ENCODE data around the gene ERO1B. TPM values are rescaled to one million over a fixed set of nuclear protein-coding genes. Genes with fewer than 3 reads are reported as not detected.
"Not testable (repeated sequence)": the region's sequence is repeated elsewhere in the genome, so short reads cannot be mapped to it uniquely, and the experiment has no call there.

The ERO1B gene
- total and polyA plus RNA-seq, 11 donors, result 3.6 to 13.9 (median 6.9) TPM

GRCh38 chr1:236193184-236193583 is 88.6 kb downstream of the ERO1B start:
- WGBS, 4 donors, result 90 to 94% (median 93%) methylated on average over 2 of the region's 2 CpGs
- Histone ChIP-seq H3K4me3 (no peak overlapping the region), H3K27ac (no peak overlapping the region), H3K9me3 (peaks cover 0 to 27% (median 0%) of the 10 kb centered on the region in 12 donors), H3K36me3 (peaks cover 0 to 46% (median 7%) of the 10 kb centered on the region in 9 donors), H3K4me1 (no peaks in the 10 kb centered on the region), H3K27me3 (no peaks in the 10 kb centered on the region)
- DNase-seq (no peak), ATAC-seq (no peak)
- intact Hi-C loops (cut with DNase I), result no loop called here
- TF ChIP-seq, protein P1, sequence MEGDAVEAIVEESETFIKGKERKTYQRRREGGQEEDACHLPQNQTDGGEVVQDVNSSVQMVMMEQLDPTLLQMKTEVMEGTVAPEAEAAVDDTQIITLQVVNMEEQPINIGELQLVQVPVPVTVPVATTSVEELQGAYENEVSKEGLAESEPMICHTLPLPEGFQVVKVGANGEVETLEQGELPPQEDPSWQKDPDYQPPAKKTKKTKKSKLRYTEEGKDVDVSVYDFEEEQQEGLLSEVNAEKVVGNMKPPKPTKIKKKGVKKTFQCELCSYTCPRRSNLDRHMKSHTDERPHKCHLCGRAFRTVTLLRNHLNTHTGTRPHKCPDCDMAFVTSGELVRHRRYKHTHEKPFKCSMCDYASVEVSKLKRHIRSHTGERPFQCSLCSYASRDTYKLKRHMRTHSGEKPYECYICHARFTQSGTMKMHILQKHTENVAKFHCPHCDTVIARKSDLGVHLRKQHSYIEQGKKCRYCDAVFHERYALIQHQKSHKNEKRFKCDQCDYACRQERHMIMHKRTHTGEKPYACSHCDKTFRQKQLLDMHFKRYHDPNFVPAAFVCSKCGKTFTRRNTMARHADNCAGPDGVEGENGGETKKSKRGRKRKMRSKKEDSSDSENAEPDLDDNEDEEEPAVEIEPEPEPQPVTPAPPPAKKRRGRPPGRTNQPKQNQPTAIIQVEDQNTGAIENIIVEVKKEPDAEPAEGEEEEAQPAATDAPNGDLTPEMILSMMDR (IDR thresholded peaks at IDR 0.05), result no peak
- TF ChIP-seq POLR2A (IDR thresholded peaks at IDR 0.05), result no peak

GRCh38 chr1:236188084-236188483 is 93.7 kb downstream of the ERO1B start:
- H3K4me3 ChIP-seq; ATAC-seq; H3K27ac ChIP-seq; DNase-seq; H3K27me3 ChIP-seq; intact Hi-C loops (cut with DNase I); H3K4me1 ChIP-seq: not testable (repeated sequence)
- WGBS, 4 donors, result 82 to 95% (median 86%) methylated on average over 1 of the region's 1 CpG
- Histone ChIP-seq H3K9me3 (peaks cover 0 to 20% (median 0%) of the 10 kb centered on the region in 12 donors), H3K36me3 (peaks cover 2 to 54% (median 19%) of the 10 kb centered on the region in 9 donors)

GRCh38 chr1:236186471-236186870 is 95.3 kb downstream of the ERO1B start:
- intact Hi-C loops (cut with DNase I); H3K27ac ChIP-seq; DNase-seq; ATAC-seq; H3K4me1 ChIP-seq; H3K27me3 ChIP-seq; H3K4me3 ChIP-seq: not testable (repeated sequence)
- H3K36me3 ChIP-seq, result peaks cover 2 to 62% (median 29%) of the 10 kb centered on the region in 9 donors
- H3K9me3 ChIP-seq, result peaks cover 0 to 20% (median 0%) of the 10 kb centered on the region in 12 donors
- 96 to 99% (median 98%) methylated on average over 2 of the region's 2 CpGs for WGBS, 4 donors

- peaks cover 2 to 66% (median 36%) of the 10 kb centered on the region in 9 donors for H3K36me3 ChIP-seq
- no peak for DNase-seq
- ATAC-seq, result no peak
- no peaks in the 10 kb centered on the region for H3K4me1 ChIP-seq
- intact Hi-C loops (cut with DNase I), result no loop called here
- peaks cover 0 to 20% (median 0%) of the 10 kb centered on the region in 12 donors for H3K9me3 ChIP-seq
- H3K27me3 ChIP-seq, result no peaks in the 10 kb centered on the region
- 90 to 96% (median 94%) methylated on average over 4 of the region's 4 CpGs for WGBS, 4 donors
- H3K4me3 ChIP-seq, result no peak overlapping the region
- H3K27ac ChIP-seq, result no peak overlapping the region
- TF ChIP-seq, protein P1 (IDR thresholded peaks at IDR 0.05), result no peak
- no peak for TF ChIP-seq POLR2A (IDR thresholded peaks at IDR 0.05)
Observed at GRCh38 chr1:236185687-236186086, 96.1 kb downstream of the ERO1B start.

GRCh38 chr1:236181059-236181458 is 100.7 kb downstream of the ERO1B start:
- Histone ChIP-seq H3K36me3 (peaks cover 0 to 67% (median 50%) of the 10 kb centered on the region in 9 donors), H3K4me3 (no peak overlapping the region), H3K27ac (no peak overlapping the region), H3K4me1 (no peaks in the 10 kb centered on the region), H3K27me3 (no peaks in the 10 kb centered on the region), H3K9me3 (no peaks in the 10 kb centered on the region)
- WGBS, 4 donors, result 92 to 97% (median 96%) methylated on average over 3 of the region's 3 CpGs
- no peak for ATAC-seq
- TF ChIP-seq, protein P1 (IDR thresholded peaks at IDR 0.05), result no peak
- no peak for TF ChIP-seq POLR2A (IDR thresholded peaks at IDR 0.05)
- intact Hi-C loops (cut with DNase I), result no loop called here
- DNase-seq, result no peak
